ENCODE data around the gene CHFR. TPM values are rescaled to one million over a fixed set of nuclear protein-coding genes. Genes with fewer than 3 reads are reported as not detected.

The CHFR gene
- total RNA-seq, 4 donors from 2014 or later, result 36.1 to 58.6 (median 39.8) TPM

DNA sequence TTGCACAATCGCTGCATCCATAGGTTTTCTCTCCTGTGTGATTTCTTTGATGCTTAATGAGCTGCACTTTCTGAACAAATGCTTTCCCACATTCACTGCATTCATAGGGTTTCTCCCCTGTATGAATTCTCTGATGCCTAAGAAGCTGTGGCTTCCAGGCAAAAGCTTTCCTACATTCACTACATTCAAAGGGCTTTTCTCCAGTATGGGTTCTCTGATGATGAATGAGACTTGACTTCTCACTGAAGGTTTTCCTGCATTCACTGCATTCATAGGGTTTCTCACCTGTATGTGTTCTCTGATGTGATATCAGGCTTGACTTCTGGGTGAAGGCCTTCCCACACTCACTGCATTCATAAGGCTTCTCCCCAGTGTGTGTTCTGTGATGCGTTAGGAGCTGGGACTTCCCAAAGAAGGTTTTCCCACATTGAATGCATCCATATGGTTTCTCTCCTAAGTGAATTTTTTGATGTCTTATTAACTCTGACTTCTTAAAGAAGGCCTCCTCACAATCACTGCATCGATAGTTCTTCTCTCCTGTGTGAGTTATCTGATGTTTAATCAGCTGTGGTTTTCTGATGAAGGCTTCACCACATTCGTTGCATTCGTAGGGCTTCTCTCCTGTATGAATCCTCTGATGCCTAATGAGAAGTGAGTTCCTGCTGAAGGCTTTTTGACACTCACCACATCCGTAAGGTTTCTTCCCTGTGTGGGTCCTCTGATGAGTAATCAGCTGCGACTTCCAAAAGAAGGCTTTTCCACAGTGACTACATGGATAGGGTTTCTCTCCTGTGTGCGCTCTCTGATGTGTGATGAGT, 38.4 kb upstream of the CHFR start:
- Histone ChIP-seq H3K4me1 (no peaks in the 10 kb centered on the region), H3K4me3 (no peak overlapping the region), H3K27me3 (no peaks in the 10 kb centered on the region), H3K9me3 (peaks cover 23 to 100% (median 62%) of the 10 kb centered on the region in 4 donors), H3K27ac (no peak overlapping the region), H3K36me3 (peaks cover 5 to 81% (median 10%) of the 10 kb centered on the region in 3 donors)
- WGBS, 2 donors, result 95 to 98% methylated on average over 8 of the region's 8 CpGs
- no peak for DNase-seq (ENCODE audit: low spot score in 2 of 2)
- TF ChIP-seq POLR2A (IDR thresholded peaks at IDR 0.05) (no peak), EP300 (IDR thresholded peaks at IDR 0.05) (no peak)

DNA sequence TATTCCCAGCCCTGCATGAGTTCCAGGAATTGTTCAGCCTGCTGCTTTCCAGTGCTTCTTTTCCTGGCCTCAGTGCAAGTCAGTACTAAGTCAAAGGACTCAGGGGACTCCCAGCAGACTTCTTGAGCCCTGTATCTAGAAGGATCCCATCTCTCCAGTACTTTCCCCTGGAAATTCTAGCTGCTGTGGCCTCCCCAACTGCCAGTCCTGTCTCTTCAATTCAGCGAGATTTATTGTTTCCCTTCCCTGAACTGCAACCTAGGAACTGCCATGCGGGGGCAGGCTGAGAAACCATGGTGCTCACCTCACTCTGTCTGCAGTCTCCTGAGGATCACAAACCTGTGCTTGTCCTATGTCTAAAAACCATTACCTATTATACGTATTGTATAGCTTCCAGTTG, 37.0 kb upstream of the CHFR start:
- Histone ChIP-seq H3K36me3 (peaks cover 0 to 78% (median 0%) of the 10 kb centered on the region in 3 donors), H3K27ac (no peak overlapping the region), H3K9me3 (peaks cover 23 to 100% (median 61%) of the 10 kb centered on the region in 4 donors), H3K27me3 (no peaks in the 10 kb centered on the region), H3K4me1 (no peaks in the 10 kb centered on the region), H3K4me3 (no peak overlapping the region)
- WGBS, 2 donors, result 97% methylated on average over 3 of the region's 3 CpGs
- TF ChIP-seq, protein P1, sequence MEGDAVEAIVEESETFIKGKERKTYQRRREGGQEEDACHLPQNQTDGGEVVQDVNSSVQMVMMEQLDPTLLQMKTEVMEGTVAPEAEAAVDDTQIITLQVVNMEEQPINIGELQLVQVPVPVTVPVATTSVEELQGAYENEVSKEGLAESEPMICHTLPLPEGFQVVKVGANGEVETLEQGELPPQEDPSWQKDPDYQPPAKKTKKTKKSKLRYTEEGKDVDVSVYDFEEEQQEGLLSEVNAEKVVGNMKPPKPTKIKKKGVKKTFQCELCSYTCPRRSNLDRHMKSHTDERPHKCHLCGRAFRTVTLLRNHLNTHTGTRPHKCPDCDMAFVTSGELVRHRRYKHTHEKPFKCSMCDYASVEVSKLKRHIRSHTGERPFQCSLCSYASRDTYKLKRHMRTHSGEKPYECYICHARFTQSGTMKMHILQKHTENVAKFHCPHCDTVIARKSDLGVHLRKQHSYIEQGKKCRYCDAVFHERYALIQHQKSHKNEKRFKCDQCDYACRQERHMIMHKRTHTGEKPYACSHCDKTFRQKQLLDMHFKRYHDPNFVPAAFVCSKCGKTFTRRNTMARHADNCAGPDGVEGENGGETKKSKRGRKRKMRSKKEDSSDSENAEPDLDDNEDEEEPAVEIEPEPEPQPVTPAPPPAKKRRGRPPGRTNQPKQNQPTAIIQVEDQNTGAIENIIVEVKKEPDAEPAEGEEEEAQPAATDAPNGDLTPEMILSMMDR (IDR thresholded peaks at IDR 0.05), result no peak
- TF ChIP-seq EP300 (IDR thresholded peaks at IDR 0.05), result no peak
- TF ChIP-seq POLR2A (IDR thresholded peaks at IDR 0.05), result no peak
- no peak for DNase-seq (ENCODE audit: low spot score in 2 of 2)

DNA sequence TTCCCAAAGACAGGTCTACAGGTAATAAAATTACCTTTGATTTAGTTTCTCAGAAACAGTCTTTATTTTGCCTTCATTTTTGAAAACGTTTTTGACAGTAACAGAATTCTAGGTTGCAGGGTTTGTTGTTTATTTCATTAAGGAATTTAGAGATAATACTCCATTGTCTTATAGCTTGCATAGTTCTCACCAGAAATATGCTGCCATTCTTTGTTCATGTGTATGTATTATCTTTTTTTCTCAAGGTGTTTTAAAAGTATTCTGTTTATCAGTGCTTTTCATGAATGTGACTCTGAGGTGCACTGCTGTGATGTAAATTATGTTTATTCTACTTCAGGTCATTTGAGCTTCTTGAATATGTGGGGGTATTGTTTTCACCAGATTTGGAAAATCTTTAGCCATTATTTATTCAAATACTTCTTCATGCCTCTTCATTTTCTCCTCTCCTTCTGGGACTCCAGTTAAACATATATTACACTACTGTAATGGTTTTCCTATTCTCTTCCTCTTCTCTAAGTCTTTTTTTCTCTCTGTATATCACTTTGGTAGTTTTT, 36.0 kb upstream of the CHFR start:
- Histone ChIP-seq H3K4me3 (no peak overlapping the region), H3K9me3 (peaks cover 23 to 100% (median 61%) of the 10 kb centered on the region in 4 donors), H3K36me3 (peaks cover 0 to 77% (median 0%) of the 10 kb centered on the region in 3 donors), H3K27me3 (no peaks in the 10 kb centered on the region), H3K4me1 (no peaks in the 10 kb centered on the region), H3K27ac (no peak overlapping the region)
- DNase-seq (ENCODE audit: low spot score in 2 of 2), result no peak
- no peak for TF ChIP-seq EP300 (IDR thresholded peaks at IDR 0.05)
- no peak for TF ChIP-seq POLR2A (IDR thresholded peaks at IDR 0.05)
- TF ChIP-seq, protein P1 (IDR thresholded peaks at IDR 0.05), result no peak
- WGBS, 2 donors, result 45 to 54% methylated on average over 1 of the region's 1 CpG

DNA sequence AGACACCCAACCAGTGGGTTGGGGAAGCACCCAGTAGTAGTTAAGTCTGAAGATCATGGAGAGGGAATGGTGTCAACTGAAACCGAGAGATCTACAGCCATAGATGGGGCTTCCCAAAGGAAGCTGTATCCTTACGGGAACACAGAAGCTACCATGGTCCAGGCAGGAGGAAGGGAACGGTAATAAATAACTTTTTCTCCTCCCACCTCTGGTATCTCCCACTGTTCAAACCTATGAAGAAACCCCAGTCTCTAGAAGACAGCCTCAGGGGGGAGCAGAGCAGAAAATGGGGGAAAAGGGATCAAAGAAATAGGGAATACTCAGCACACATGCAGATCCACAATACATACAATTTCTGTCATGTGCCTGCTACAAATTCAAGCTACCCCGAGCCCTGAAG, 35.3 kb upstream of the CHFR start:
- Histone ChIP-seq H3K27me3 (no peaks in the 10 kb centered on the region), H3K27ac (no peak overlapping the region), H3K36me3 (peaks cover 0 to 77% (median 0%) of the 10 kb centered on the region in 3 donors), H3K9me3 (peaks cover 23 to 100% (median 61%) of the 10 kb centered on the region in 4 donors), H3K4me3 (no peak overlapping the region), H3K4me1 (no peaks in the 10 kb centered on the region)
- TF ChIP-seq POLR2A (IDR thresholded peaks at IDR 0.05) (no peak), EP300 (IDR thresholded peaks at IDR 0.05) (no peak)
- TF ChIP-seq, protein P1 (IDR thresholded peaks at IDR 0.05), result no peak
- 96 to 97% methylated on average over 4 of the region's 4 CpGs for WGBS, 2 donors
- DNase-seq (ENCODE audit: low spot score in 2 of 2), result no peak

DNA sequence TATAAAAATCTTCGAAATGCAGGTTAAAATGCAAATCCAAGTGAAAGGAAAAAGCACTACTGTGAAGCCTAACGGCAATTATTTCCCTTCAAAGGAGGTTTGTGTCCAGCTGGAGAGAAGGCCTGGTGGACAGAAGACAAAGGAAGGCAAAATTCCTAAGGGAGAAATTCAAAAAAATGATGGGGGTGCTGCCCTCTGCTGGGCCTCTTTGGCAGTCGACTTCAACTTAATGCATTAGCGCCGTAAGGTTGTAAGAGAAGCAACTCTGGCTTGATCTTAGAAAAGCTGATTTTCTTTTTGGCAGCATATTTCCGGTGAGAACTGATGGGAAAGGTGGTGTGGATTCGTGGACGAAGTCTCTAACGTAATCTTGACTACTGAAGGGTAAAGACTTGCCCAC, 34.3 kb upstream of the CHFR start:
- TF ChIP-seq POLR2A (IDR thresholded peaks at IDR 0.05), result no peak
- TF ChIP-seq, protein P1 (IDR thresholded peaks at IDR 0.05), result no peak
- TF ChIP-seq EP300 (IDR thresholded peaks at IDR 0.05), result no peak
- no peak overlapping the region for H3K27ac ChIP-seq
- DNase-seq (ENCODE audit: low spot score in 2 of 2), result no peak
- H3K9me3 ChIP-seq, result peaks cover 20 to 100% (median 58%) of the 10 kb centered on the region in 4 donors
- 78 to 80% methylated on average over 9 of the region's 9 CpGs for WGBS, 2 donors
- H3K4me1 ChIP-seq, result no peaks in the 10 kb centered on the region
- no peaks in the 10 kb centered on the region for H3K27me3 ChIP-seq
- H3K4me3 ChIP-seq, result no peak overlapping the region
- peaks cover 0 to 77% (median 0%) of the 10 kb centered on the region in 3 donors for H3K36me3 ChIP-seq

Measured in tibial nerve (tissue), 4 donors.